GM23338 (cell line): ENCODE measurements around the gene PSMD2. TPM values are rescaled to one million over a fixed set of nuclear protein-coding genes. Genes with fewer than 3 reads are reported as not detected.

Experiments used
- ATAC-seq: fragments of 200-7000 bp; cut with Tn5 transposase; 3 replicates; pipeline ENCODE4 v1.9.1; 2020
- DNase-seq: peaks from one replicate; pipeline ENCODE4 v3.0.0-alpha.2; 2015; ENCODE audit warnings: low spot score
- H2AFZ ChIP-seq: fragments of 200-600 bp; sonication (generic); 2 replicates; pipeline ENCODE4 v1.8.0; 2016; ENCODE audit warnings: antibody characterized with exemption, mild to moderate bottlenecking, moderate library complexity
- H3F3A ChIP-seq: fragments of 200-600 bp; sonication (generic); replicated peaks from 2 replicates; pipeline ENCODE4 v1.8.0; 2017; ENCODE audit warnings: antibody characterized with exemption, mixed run types, low read depth
- H3K27ac ChIP-seq: fragments of 200-600 bp; sonication (generic); 2 replicates; pipeline ENCODE4 v1.6.1; 2016; ENCODE audit warnings: low read depth
- H3K27me3 ChIP-seq: fragments of 200-600 bp; sonication (generic); 2 replicates; pipeline ENCODE4 v1.8.0; 2016; ENCODE audit warnings: mild to moderate bottlenecking, mixed run types, moderate library complexity; ENCODE audit not compliant: insufficient read depth
- H3K36me3 ChIP-seq: fragments of 200-600 bp; sonication (generic); 2 replicates; pipeline ENCODE4 v1.8.0; 2016; ENCODE audit warnings: mild to moderate bottlenecking; ENCODE audit not compliant: insufficient read depth
- H3K4me1 ChIP-seq: fragments of 200-600 bp; sonication (generic); 2 replicates; pipeline ENCODE4 v1.8.0; 2016; ENCODE audit warnings: mild to moderate bottlenecking, moderate library complexity; ENCODE audit not compliant: insufficient read depth
- H3K4me2 ChIP-seq: fragments of 200-600 bp; sonication (generic); 2 replicates; pipeline ENCODE4 v1.7.1; 2017; ENCODE audit warnings: mixed run types
- H3K4me3 ChIP-seq: fragments of 200-600 bp; sonication (generic); 2 replicates; pipeline ENCODE4 v1.6.1; 2016; ENCODE audit warnings: mixed run types
- H3K79me2 ChIP-seq: fragments of 200-600 bp; sonication (generic); replicated peaks from 2 replicates; pipeline ENCODE4 v1.8.0; 2017; ENCODE audit warnings: mild to moderate bottlenecking; ENCODE audit not compliant: insufficient read depth
- H3K9me2 ChIP-seq: fragments of 200-600 bp; sonication (generic); 2 replicates; pipeline ENCODE4 v1.8.0; 2017; ENCODE audit not compliant: insufficient read depth
- H4K20me1 ChIP-seq: fragments of 200-600 bp; sonication (generic); replicated peaks from 2 replicates; pipeline ENCODE4 v1.8.0; 2017; ENCODE audit warnings: mild to moderate bottlenecking; ENCODE audit not compliant: insufficient read depth
- H3K27ac Mint-ChIP-seq: 2 replicates; pipeline ENCODE4 v1.8.0; 2020; ENCODE audit warnings: inconsistent platforms, mild to moderate bottlenecking, moderate library complexity, mixed read lengths
- H3K27me3 Mint-ChIP-seq: 3 replicates; pipeline ENCODE4 v1.8.0; 2022; ENCODE audit warnings: low read depth, mild to moderate bottlenecking, moderate library complexity, mixed read lengths, inconsistent platforms; ENCODE audit not compliant: insufficient read depth, poor library complexity
- H3K36me3 Mint-ChIP-seq: 3 replicates; pipeline ENCODE4 v1.8.0; 2021; ENCODE audit warnings: low read depth, mild to moderate bottlenecking, inconsistent platforms, moderate library complexity, mixed read lengths
- H3K4me1 Mint-ChIP-seq: 3 replicates; pipeline ENCODE4 v1.8.0; 2020; ENCODE audit warnings: mild to moderate bottlenecking, inconsistent platforms, mixed read lengths
- H3K4me3 Mint-ChIP-seq: 3 replicates; pipeline ENCODE4 v1.8.0; 2021; ENCODE audit warnings: moderate library complexity, mild to moderate bottlenecking, inconsistent platforms, mixed read lengths
- H3K9me3 Mint-ChIP-seq: 3 replicates; pipeline ENCODE4 v1.8.0; 2020; ENCODE audit warnings: moderate library complexity, mild to moderate bottlenecking, inconsistent platforms, mixed read lengths
- CREB1 ChIP-seq: fragments of 250-450 bp; sonication (Bioruptor Pico); IDR thresholded peaks from 2 replicates; pipeline ENCODE4 v1.5.0; 2020; ENCODE audit warnings: low read depth, mild to moderate bottlenecking, moderate library complexity
- EZH2 ChIP-seq: fragments of 200-600 bp; sonication (generic); IDR thresholded peaks from one replicate; pipeline ENCODE4 v1.8.0; 2017; ENCODE audit warnings: antibody characterized with exemption, mild to moderate bottlenecking, low read depth; ENCODE audit not compliant: unreplicated experiment
- JUNB ChIP-seq: IDR thresholded peaks from one replicate; pipeline ENCODE4 v1.6.1; 2016; ENCODE audit warnings: antibody characterized with exemption; ENCODE audit not compliant: unreplicated experiment
- STAT1 ChIP-seq: IDR thresholded peaks from one replicate; pipeline ENCODE4 v1.6.1; 2016; ENCODE audit warnings: antibody characterized with exemption; ENCODE audit not compliant: unreplicated experiment
- polyA plus RNA-seq: library from polyadenylated mRNA; unstranded; fragments of >200 nt; fragmentation: Nextera tagmentation; extraction: Ambion mirVana; gene quantifications from 2 replicates; pipeline ENCODE4 v1.2.1, GENCODE V29; 2016
- total RNA-seq: library from RNA; depleted of rRNA; stranded (reverse); fragments of >200 nt; shearing (Covaris generic); gene quantifications from 2 replicates; pipeline ENCODE4 v1.2.3, GENCODE V29; 2014
- TF ChIP-seq, protein P1 (sequence below): fragments of 250-450 bp; sonication (Bioruptor Pico); IDR thresholded peaks from 2 replicates; pipeline ENCODE4 v1.5.0; 2020; ENCODE audit warnings: mild to moderate bottlenecking, moderate library complexity
- TF ChIP-seq, protein P2 (sequence below): IDR thresholded peaks from 2 replicates; pipeline ENCODE4 v1.6.1; 2016; ENCODE audit warnings: antibody characterized with exemption

Gene PSMD2
- total and polyA plus RNA-seq, 2 experiments from 2014 or later, result 117 to 507 TPM

DNA sequence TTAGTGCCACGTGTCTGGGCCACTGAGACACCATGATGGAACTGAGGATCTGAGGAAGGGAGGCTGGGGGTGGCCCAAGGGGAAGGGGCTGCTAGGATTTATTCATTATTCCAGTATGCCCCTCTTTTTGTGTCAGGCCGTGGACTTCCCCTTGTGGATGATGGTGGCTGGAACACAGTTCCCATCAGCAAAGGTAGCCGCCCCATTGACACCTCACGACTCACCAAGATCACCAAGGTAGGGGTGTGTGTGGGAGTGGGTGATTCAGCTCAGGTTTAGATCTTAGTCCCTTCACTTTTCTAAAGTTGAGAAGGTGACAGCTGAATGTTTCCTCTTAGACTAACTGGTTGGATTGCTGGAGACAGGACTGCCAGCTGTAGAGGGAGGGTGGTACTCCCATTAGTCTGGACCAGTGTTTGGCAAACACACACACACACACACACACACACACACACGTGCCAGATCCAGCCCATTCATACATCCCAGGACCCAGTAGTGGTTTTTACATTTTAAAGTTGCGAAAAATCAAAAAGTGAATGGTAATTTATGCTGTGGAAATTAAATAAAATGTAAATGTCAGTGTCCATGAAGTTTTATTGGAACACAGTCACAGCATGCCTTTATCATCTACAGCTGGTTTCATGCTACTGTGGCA is 26.8 kb downstream of the PSMD2 start (continued):
- TF ChIP-seq, protein P1, sequence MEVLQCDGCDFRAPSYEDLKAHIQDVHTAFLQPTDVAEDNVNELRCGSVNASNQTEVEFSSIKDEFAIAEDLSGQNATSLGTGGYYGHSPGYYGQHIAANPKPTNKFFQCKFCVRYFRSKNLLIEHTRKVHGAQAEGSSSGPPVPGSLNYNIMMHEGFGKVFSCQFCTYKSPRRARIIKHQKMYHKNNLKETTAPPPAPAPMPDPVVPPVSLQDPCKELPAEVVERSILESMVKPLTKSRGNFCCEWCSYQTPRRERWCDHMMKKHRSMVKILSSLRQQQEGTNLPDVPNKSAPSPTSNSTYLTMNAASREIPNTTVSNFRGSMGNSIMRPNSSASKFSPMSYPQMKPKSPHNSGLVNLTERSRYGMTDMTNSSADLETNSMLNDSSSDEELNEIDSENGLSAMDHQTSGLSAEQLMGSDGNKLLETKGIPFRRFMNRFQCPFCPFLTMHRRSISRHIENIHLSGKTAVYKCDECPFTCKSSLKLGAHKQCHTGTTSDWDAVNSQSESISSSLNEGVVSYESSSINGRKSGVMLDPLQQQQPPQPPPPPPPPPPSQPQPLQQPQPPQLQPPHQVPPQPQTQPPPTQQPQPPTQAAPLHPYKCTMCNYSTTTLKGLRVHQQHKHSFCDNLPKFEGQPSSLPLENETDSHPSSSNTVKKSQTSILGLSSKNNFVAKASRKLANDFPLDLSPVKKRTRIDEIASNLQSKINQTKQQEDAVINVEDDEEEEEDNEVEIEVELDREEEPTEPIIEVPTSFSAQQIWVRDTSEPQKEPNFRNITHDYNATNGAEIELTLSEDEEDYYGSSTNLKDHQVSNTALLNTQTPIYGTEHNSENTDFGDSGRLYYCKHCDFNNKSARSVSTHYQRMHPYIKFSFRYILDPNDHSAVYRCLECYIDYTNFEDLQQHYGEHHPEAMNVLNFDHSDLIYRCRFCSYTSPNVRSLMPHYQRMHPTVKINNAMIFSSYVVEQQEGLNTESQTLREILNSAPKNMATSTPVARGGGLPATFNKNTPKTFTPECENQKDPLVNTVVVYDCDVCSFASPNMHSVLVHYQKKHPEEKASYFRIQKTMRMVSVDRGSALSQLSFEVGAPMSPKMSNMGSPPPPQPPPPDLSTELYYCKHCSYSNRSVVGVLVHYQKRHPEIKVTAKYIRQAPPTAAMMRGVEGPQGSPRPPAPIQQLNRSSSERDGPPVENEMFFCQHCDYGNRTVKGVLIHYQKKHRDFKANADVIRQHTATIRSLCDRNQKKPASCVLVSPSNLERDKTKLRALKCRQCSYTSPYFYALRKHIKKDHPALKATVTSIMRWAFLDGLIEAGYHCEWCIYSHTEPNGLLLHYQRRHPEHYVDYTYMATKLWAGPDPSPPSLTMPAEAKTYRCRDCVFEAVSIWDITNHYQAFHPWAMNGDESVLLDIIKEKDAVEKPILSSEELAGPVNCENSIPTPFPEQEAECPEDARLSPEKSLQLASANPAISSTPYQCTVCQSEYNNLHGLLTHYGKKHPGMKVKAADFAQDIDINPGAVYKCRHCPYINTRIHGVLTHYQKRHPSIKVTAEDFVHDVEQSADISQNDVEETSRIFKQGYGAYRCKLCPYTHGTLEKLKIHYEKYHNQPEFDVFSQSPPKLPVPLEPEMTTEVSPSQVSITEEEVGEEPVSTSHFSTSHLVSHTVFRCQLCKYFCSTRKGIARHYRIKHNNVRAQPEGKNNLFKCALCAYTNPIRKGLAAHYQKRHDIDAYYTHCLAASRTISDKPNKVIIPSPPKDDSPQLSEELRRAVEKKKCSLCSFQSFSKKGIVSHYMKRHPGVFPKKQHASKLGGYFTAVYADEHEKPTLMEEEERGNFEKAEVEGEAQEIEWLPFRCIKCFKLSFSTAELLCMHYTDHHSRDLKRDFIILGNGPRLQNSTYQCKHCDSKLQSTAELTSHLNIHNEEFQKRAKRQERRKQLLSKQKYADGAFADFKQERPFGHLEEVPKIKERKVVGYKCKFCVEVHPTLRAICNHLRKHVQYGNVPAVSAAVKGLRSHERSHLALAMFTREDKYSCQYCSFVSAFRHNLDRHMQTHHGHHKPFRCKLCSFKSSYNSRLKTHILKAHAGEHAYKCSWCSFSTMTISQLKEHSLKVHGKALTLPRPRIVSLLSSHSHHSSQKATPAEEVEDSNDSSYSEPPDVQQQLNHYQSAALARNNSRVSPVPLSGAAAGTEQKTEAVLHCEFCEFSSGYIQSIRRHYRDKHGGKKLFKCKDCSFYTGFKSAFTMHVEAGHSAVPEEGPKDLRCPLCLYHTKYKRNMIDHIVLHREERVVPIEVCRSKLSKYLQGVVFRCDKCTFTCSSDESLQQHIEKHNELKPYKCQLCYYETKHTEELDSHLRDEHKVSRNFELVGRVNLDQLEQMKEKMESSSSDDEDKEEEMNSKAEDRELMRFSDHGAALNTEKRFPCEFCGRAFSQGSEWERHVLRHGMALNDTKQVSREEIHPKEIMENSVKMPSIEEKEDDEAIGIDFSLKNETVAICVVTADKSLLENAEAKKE (CRISPR knock-in tag), result no peak

DNA sequence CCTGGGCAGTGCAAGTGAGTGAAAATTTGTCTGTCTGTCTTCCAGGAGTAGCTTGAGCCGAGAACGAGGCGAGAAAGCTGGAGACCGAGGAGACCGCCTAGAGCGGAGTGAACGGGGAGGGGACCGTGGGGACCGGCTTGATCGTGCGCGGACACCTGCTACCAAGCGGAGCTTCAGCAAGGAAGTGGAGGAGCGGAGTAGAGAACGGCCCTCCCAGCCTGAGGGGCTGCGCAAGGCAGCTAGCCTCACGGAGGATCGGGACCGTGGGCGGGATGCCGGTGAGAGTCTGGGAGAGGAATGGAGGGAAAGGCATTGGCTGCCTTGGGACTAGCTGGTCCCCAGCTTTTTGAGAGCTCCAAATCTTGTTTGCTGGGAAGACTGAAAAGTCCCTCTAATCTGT is 28.1 kb downstream of the PSMD2 start:
- DNase-seq, result no peak
- H3K4me1 ChIP-seq, result no peaks in the 10 kb centered on the region
- H2AFZ ChIP-seq, result no peak overlapping the region
- peaks cover 92% of the 10 kb centered on the region for H3K36me3 ChIP-seq
- H3K27ac ChIP-seq, result no peak overlapping the region
- ATAC-seq, result no peak
- H3K79me2 ChIP-seq, result peaks cover 54% of the 10 kb centered on the region
- no peaks in the 10 kb centered on the region for H3K27me3 ChIP-seq
- Mint-ChIP-seq H3K9me3 (no peaks in the 10 kb centered on the region), H3K36me3 (peaks cover 100% of the 10 kb centered on the region), H3K27me3 (peaks cover 25% of the 10 kb centered on the region), H3K27ac (no peak overlapping the region; the same call in 1 of the 2 replicates), H3K4me1 (no peaks in the 10 kb centered on the region), H3K4me3 (no peak overlapping the region)
- no peak overlapping the region for H3K4me2 ChIP-seq
- no peak overlapping the region for H3K4me3 ChIP-seq
- no peaks in the 10 kb centered on the region for H3K9me2 ChIP-seq
- no peak for TF ChIP-seq CREB1 (CRISPR knock-in tag)
- no peak for TF ChIP-seq JUNB
- TF ChIP-seq, protein P2, sequence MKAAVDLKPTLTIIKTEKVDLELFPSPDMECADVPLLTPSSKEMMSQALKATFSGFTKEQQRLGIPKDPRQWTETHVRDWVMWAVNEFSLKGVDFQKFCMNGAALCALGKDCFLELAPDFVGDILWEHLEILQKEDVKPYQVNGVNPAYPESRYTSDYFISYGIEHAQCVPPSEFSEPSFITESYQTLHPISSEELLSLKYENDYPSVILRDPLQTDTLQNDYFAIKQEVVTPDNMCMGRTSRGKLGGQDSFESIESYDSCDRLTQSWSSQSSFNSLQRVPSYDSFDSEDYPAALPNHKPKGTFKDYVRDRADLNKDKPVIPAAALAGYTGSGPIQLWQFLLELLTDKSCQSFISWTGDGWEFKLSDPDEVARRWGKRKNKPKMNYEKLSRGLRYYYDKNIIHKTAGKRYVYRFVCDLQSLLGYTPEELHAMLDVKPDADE, result no peak
- no peak for TF ChIP-seq STAT1
- TF ChIP-seq EZH2, result no peak
- peaks cover 39% of the 10 kb centered on the region for H3F3A ChIP-seq
- peaks cover 60% of the 10 kb centered on the region for H4K20me1 ChIP-seq
